Fibroblast of pulmonary artery (primary cell): ENCODE measurements around the gene RNF144A.

Experiments used
- DNase-seq: peaks from one replicate; pipeline ENCODE4 v3.0.0-alpha.2; 2010; ENCODE audit warnings: low read depth
- H3K4me3 ChIP-seq: replicated peaks from 2 replicates; pipeline ENCODE4 v1.5.1; 2011; ENCODE audit warnings: low read depth, mild to moderate bottlenecking, control low read depth, low read length, moderate library complexity
- TF ChIP-seq, protein P1 (sequence below): IDR thresholded peaks from 2 replicates; pipeline ENCODE4 v1.5.1; 2011; ENCODE audit warnings: mild to moderate bottlenecking, control low read depth, low read length, inconsistent platforms; ENCODE audit errors: missing control alignments

The RNF144A gene

GRCh38 chr2:6973895-6974545, 56.8 kb downstream of the RNF144A start:
- no peak overlapping the region for H3K4me3 ChIP-seq
- TF ChIP-seq, protein P1, sequence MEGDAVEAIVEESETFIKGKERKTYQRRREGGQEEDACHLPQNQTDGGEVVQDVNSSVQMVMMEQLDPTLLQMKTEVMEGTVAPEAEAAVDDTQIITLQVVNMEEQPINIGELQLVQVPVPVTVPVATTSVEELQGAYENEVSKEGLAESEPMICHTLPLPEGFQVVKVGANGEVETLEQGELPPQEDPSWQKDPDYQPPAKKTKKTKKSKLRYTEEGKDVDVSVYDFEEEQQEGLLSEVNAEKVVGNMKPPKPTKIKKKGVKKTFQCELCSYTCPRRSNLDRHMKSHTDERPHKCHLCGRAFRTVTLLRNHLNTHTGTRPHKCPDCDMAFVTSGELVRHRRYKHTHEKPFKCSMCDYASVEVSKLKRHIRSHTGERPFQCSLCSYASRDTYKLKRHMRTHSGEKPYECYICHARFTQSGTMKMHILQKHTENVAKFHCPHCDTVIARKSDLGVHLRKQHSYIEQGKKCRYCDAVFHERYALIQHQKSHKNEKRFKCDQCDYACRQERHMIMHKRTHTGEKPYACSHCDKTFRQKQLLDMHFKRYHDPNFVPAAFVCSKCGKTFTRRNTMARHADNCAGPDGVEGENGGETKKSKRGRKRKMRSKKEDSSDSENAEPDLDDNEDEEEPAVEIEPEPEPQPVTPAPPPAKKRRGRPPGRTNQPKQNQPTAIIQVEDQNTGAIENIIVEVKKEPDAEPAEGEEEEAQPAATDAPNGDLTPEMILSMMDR, result no peak
- no peak for DNase-seq

- TF ChIP-seq, protein P1, result no peak
Observed at GRCh38 chr2:6975988-6976387, 58.8 kb downstream of the RNF144A start.

DNA sequence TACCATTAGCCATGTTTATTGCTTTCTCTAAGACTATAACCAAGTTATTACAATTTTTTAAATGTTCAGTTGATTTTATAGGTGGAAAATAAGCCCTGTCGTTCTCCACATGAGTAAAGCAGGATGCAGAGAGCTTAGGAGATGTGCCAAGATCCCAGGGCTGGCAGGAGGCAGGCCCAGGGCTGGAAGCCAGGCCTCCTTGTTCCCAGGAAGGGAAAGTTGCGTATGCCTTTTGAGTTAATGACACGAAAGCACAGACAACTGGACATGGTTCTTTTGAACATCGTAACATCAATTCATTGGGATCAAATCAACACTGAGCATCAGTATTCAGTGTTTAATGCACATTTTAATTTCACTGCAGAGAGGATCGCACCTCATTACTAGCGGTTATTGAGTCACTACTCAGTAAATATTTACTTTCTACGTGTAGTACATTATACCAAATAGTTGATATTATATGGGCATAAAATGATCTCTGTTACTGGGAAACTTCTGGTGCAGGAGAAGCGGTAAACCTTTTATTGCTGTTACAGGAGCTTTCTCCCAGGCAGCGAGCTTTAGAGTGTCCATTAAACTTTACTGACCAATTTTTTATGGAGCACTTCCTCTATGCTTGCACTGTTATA, 60.0 kb downstream of the RNF144A start:
- DNase-seq, result peak; percentile 55
- TF ChIP-seq, protein P1, result no peak
- no peak overlapping the region for H3K4me3 ChIP-seq

More at GRCh38 chr2:6975988-6976387, 58.8 kb downstream of the RNF144A start:
- no peak overlapping the region for H3K4me3 ChIP-seq
- DNase-seq, result peak; percentile 34

DNA sequence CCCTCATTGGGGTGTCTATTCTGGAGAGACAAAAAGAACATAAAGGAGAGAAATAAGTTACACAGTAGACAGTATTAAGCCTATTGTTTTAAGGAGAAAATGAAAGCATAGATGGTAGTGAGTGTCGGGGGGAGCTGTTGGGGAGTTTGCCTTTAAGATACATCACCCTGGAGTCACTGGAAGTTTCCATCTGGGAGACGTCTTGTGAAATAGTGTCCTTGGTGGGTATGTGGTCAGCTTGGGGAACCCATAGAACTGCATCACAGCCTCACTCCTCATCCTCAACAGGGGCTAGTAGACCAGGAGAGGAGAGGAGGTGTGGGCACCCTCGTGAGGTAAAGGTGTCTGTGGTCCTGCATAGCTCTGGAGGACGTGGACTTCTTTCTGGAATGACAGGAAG, 60.6 kb downstream of the RNF144A start:
- TF ChIP-seq, protein P1, result no peak
- no peak overlapping the region for H3K4me3 ChIP-seq
- DNase-seq, result no peak

- H3K4me3 ChIP-seq, result no peak overlapping the region
- DNase-seq, result no peak
- TF ChIP-seq, protein P1, result no peak
Observed at GRCh38 chr2:6978991-6979390, 61.8 kb downstream of the RNF144A start.

GRCh38 chr2:6982449-6982848, 65.2 kb downstream of the RNF144A start:
- H3K4me3 ChIP-seq, result no peak overlapping the region
- TF ChIP-seq, protein P1, result no peak
- no peak for DNase-seq
